Activated T-cell treated with anti-CD3 and anti-CD28 coated beads, Interleukin-2, amount 50 U/mL, for 48 hours (primary cell): ENCODE data around the gene SRL.

Experiments
- DNase-seq, 2 experiments: peaks; one replicate each; pipeline ENCODE4 v3.0.0-alpha.2; 2020

SRL gene

GRCh38 chr16:4200000-4200780, 41.7 kb downstream of the SRL start:
- DNase-seq, result peak; percentile 45 to 57

GRCh38 chr16:4198816-4199215, 43.1 kb downstream of the SRL start:
- DNase-seq, result no peak

GRCh38 chr16:4194661-4195060, 47.2 kb downstream of the SRL start:
- DNase-seq, result no peak

- no peak for DNase-seq
Observed at GRCh38 chr16:4193920-4194319, 48.0 kb downstream of the SRL start.

GRCh38 chr16:4192206-4192605, 49.7 kb downstream of the SRL start:
- DNase-seq, result no peak

DNA sequence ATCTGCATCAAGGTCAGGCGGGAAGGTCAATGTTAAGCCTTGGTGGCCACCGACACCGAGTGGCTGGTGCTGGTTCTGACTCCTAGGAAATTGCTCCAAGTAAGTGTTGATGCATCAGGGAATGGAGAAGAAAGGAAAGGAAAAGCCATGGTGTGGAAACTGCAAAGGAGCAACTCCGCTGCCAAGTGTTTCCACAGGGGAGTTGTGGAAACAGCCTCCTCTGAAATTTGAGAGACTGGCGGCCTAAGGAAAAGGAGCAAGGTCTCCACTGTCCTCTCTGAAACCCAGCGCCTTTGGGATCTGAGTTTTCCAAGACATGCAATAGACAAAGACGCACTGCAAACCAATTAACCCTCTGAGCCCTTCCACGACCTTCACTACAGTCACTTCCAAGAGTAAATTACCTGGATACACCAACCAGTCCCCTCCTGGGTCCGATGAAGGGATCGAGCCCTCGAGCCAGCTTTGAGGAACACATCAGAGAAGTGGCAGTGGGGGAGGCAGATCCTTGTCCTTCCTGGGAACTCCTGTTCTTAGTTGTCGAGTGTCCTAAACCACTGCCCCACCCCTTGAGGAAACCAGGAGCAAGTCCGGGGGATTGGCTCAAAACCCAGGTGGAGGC, 51.1 kb downstream of the SRL start:
- DNase-seq, result no peak

DNA sequence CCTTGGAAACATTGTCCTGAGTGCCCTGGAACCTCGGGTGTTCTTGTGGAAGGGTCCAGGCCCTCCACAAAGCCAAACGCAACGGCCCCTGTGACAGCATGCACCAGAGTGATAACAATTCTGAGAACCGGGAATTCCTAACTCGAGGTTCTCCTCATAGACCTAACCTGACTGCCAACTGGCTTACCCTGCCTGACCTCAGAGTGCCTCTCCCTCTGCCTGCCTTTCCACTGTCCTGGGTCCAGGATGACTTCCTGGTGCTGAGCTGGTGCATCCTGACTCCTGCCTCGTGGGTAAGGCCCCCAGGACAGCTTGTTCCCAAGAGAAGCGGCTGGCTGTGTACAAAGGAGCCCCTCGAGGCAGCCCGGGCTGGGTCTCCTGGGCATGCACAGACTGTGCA, 51.8 kb downstream of the SRL start:
- no peak for DNase-seq

DNA sequence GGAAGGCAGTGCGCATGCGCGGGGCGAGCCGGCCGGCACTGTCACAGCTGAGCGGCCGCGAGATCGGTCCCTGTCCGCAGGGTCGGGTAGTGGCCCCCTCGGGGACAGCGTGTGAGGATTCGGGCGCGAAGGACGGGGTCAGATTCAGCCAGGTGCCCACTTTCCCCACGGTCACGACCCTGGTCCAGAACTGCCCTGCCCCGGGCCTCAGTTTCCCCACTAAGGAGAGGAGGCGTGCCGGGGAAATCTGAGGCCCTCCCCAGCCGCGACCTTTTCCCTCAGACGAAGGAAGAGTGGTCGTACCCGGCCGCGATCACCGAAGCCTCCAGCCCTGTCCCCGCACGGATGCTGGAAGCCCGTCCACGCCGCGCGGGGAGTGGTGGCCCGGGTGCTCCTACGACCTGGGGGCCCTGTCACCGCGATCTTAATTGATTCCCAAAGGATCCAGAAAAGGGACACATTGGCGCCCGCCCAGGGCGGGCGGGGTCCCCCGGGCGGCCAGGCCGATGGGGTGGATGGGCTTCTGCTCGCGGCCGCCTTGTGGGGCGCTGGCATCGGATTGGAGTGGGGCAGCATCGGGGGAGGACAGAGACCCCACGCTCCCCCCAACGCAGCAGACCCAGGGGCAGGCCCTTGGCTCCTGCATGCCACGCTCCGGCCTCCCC, 57.7 kb downstream of the SRL start:
- no peak for DNase-seq

DNA sequence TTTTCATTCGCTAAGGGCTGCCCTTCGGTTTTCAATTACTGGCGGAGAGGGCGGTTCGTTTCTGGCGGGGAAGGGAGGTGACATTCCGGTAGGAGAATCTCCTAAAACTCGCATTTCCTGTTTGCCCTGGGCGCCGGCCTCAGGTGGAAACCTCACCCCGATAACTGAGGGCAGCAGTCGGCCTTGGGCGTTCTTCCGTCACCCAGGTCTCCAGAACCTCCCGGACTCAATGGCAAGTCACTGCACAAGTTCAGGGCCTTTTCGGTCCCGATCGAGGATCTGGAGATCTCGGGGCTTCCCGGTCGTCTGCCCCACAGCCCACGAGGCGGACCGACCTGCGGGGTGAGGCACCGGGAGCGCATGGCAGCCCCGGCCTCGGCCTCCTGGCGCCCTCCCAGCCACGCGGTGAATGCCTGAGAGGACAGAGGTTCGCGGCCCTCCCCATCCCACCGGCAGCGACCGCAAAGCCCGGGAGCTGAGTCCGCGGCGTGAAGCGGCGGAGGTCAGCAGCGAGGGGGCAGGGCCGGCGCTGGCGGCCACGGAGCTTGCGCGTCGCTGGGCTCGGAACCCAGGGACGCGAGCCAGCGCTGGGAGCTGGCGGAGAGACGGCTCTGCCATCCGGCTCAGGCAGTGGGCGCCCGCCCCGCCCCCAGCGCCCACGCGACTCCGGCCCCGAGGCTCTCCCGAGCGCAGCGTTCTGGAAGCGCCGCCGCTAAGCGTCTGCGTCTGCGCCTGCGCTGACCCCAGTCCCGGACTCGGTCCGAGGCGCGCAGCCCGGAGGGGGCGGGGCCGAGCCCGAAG, 58.4 kb downstream of the SRL start:
- peak; percentile 95 to 97 for DNase-seq

DNA sequence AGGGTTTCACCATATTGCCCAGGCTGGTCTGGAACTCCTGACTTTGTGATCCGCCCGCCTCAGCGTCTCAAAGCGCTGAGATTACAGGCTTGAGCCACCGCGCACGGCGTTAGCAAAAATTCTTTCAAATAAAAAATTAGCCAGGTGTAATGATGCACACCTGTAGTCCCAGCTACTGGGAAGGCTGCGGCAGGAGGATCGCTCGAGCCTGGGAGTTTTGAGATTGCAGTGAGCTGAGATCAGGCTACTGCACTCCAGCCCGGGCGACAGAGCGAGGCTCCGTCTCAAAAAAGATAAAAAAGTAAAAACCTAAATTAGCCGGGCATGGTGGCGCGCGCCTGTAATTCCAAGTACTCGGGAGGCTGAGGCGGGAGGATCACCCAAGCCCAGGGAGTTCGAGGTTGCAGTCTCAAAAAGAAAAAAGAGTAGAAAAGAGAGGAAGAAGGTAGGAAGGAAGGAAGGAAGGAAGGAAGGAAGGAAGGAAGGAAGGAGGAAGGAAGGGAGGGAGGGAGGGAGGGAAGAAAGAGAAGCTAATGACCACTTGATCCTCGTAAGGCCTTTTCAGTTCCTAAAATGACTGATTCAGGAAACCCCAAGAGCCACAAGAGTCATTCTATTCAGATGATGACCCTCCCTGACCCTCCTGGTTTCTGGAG, 59.2 kb downstream of the SRL start:
- no peak for DNase-seq

DNA sequence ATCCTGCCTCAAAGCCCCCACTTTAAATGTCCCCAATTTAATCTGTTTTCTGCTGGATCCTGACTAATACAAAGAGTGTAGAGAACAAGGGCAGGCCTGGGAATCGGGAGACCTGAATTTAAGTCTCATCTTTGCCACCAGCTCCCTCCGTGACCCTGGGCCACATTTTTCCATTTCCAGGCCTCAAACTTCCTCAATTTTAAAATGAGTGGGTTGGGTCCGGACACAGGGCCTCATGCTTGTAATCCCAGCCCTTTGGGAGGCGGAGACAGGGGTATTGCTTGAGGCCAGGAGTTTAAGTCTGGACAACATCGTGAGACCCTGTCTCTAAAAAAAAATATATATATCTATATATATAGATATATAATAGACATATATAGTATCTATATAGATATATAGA, 61.4 kb downstream of the SRL start:
- DNase-seq, result no peak

DNA sequence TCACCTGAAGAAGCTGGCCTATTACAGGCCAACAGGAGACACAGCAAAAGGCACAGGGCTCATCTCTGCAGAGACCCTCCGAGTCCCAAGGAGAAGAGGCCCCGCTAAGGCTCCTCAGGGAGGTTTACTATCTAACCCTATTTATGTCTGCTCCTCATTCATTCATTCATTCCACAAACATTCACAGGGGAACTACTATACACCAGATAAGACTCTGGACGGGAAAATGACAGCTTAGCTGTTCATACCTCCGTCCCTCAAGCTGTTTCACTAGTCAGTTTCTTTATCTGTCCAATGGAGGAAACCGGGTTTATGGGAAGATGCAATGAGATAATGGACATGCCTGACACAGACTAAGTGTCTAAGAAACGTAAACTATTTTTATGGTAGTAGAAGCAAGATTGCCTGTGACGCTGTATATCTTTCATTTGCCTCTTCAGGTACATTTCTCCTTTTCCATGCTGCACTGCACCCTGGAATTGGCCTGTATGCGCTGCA, 62.1 kb downstream of the SRL start:
- DNase-seq, result no peak

GRCh38 chr16:4179020-4179419, 62.9 kb downstream of the SRL start:
- no peak for DNase-seq

GRCh38 chr16:4178468-4179010, 63.3 kb downstream of the SRL start:
- no peak for DNase-seq

- DNase-seq, result peak in 1 of 2 experiments; percentile 32
Observed at GRCh38 chr16:4176906-4177417, 64.9 kb downstream of the SRL start.

- DNase-seq, result no peak
Observed at GRCh38 chr16:4175849-4176248, 66.0 kb downstream of the SRL start.

DNA sequence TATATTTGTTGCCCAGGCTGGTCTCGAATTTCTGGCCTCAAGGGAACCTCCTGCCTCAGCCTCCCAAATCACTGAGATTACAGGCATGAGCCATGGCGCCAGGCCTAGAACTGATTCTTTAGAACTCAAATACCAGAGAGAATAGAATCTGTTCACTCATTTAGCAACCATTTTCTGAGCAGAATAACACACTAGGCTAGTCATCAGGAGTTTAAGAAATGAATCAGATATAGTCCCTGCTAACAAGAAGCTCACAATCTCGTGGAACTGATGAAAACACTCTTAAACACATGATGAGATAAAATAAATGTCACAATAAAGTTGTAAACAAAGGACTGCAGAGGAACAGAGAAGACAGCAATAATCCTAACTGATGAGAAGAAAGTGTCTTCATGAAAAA, 69.8 kb downstream of the SRL start:
- DNase-seq, result no peak

- no peak for DNase-seq
Observed at GRCh38 chr16:4169415-4169814, 72.5 kb downstream of the SRL start.

GRCh38 chr16:4166821-4167220, 75.1 kb downstream of the SRL start:
- DNase-seq, result no peak

GRCh38 chr16:4160658-4161430, 81.0 kb downstream of the SRL start:
- DNase-seq, result no peak

DNA sequence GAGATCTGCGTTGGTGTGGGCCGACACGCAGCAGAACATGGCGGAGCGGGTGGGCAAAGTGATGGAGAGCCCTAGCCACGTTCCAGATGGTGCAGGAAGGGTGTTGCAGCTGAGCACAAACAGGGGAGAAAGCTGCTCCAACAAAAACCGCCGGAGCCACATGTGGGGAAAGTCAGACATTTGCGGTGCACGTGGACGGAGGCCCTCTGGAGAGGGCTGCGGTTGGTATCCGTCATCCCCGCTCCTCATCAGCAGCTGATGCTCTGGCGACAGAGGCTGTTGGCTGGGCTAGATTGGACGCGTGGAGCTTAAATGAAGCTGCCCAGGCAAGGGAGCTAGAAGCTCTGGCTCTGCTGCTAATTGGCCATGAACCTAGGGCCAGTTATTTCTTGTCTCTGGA, 82.2 kb downstream of the SRL start:
- DNase-seq, result no peak
